Measurements from ENCODE around the gene GDPD5. TPM values are rescaled to one million over a fixed set of nuclear protein-coding genes. Genes with fewer than 3 reads are reported as not detected.

Gene GDPD5
- polyA plus RNA-seq, 3 donors: 4.9 to 39.0 (median 7.6) TPM

GRCh38 chr11:75422248-75423231 lies 103.2 kb downstream of the GDPD5 start:
- Histone ChIP-seq H3K9ac (ENCODE audit: insufficient read depth, low read length, poor library complexity, severe bottlenecking) (no peak overlapping the region), H3K4me3 (replicated peaks in 1 of 3; ENCODE audit: low read depth in 2 of 3, low read length in 3 of 3) (no peak overlapping the region), H3K27me3 (ENCODE audit: control insufficient read depth in 2 of 2, insufficient read depth in 2 of 2, low read length in 2 of 2) (peaks cover 0 to 11% of the 10 kb centered on the region in 2 donors), H3K4me1 (ENCODE audit: control insufficient read depth in 1 of 2, insufficient read depth in 2 of 2, low read length in 2 of 2) (no peaks in the 10 kb centered on the region), H3K4me2 (replicated peaks; ENCODE audit: extremely low read depth, low read length, poor library complexity, severe bottlenecking) (no peak overlapping the region), H3K79me2 (ENCODE audit: insufficient read depth, low read length) (no peaks in the 10 kb centered on the region), H2AFZ (ENCODE audit: insufficient read depth, low read depth, low read length, poor library complexity, severe bottlenecking) (no peak overlapping the region), H3K27ac (ENCODE audit: low read depth in 1 of 2, low read length in 2 of 2) (no peak overlapping the region), H3K36me3 (replicated peaks in 1 of 2; ENCODE audit: control insufficient read depth in 1 of 2, insufficient read depth in 2 of 2, low read length in 2 of 2) (peaks cover 0 to 21% of the 10 kb centered on the region in 2 donors), H3K9me3 (replicated peaks in 1 of 2; ENCODE audit: control insufficient read depth in 1 of 2, insufficient read depth in 1 of 2, low read length in 2 of 2) (no peaks in the 10 kb centered on the region), H4K20me1 (ENCODE audit: insufficient read depth, low read length) (no peaks in the 10 kb centered on the region)
- H3K9me3 Mint-ChIP-seq: peaks cover 0 to under 1% (median 0%) of the 10 kb centered on the region in 7 donors
- WGBS (ENCODE audit: insufficient coverage): 97% methylated on average over 12 of the region's 15 CpGs
- H3K4me1 Mint-ChIP-seq: no peaks in the 10 kb centered on the region
- H3K36me3 Mint-ChIP-seq: peaks cover 16 to 21% of the 10 kb centered on the region in 2 donors
- H3K4me3 Mint-ChIP-seq: no peak overlapping the region
- H3K27ac Mint-ChIP-seq: no peak overlapping the region
- H3K27me3 Mint-ChIP-seq (ENCODE audit: low read depth in 3 of 3): peaks cover 6 to 10% (median 8%) of the 10 kb centered on the region in 3 donors
- TF ChIP-seq CTCF (IDR thresholded peaks at IDR 0.05): no peak
- no peak for DNase-seq
- intact Hi-C loops (cut with micrococcal nuclease): no loop called here

- no peak overlapping the region for H3K27ac Mint-ChIP-seq
Measured at GRCh38 chr11:75421902-75422247, 103.9 kb downstream of the GDPD5 start.

More at GRCh38 chr11:75421902-75422247, 103.9 kb downstream of the GDPD5 start:
- H3K9me3 ChIP-seq (replicated peaks in 1 of 2; ENCODE audit: control insufficient read depth in 1 of 2, insufficient read depth in 1 of 2, low read length in 2 of 2): no peaks in the 10 kb centered on the region
- peaks cover 0 to 28% of the 10 kb centered on the region in 2 donors for H3K36me3 ChIP-seq (replicated peaks in 1 of 2; ENCODE audit: control insufficient read depth in 1 of 2, insufficient read depth in 2 of 2, low read length in 2 of 2)
- H3K9ac ChIP-seq (ENCODE audit: insufficient read depth, low read length, poor library complexity, severe bottlenecking): no peak overlapping the region
- DNase-seq: no peak
- Mint-ChIP-seq H3K27me3 (ENCODE audit: low read depth in 3 of 3) (peaks cover 0 to 5% (median 5%) of the 10 kb centered on the region in 3 donors), H3K36me3 (peaks cover 19 to 24% of the 10 kb centered on the region in 2 donors), H3K9me3 (no peaks in the 10 kb centered on the region), H3K4me3 (no peak overlapping the region), H3K4me1 (no peaks in the 10 kb centered on the region)
- H3K4me1 ChIP-seq (ENCODE audit: control insufficient read depth in 1 of 2, insufficient read depth in 2 of 2, low read length in 2 of 2): no peaks in the 10 kb centered on the region
- TF ChIP-seq CTCF (IDR thresholded peaks at IDR 0.05): no peak
- no peaks in the 10 kb centered on the region for H3K79me2 ChIP-seq (ENCODE audit: insufficient read depth, low read length)
- H3K4me3 ChIP-seq (replicated peaks in 1 of 3; ENCODE audit: low read depth in 2 of 3, low read length in 3 of 3): no peak overlapping the region
- WGBS (ENCODE audit: insufficient coverage): no CpG with 5 or more reads among the region's 2 CpGs
- no peak overlapping the region for H3K4me2 ChIP-seq (replicated peaks; ENCODE audit: extremely low read depth, low read length, poor library complexity, severe bottlenecking)
- intact Hi-C loops (cut with micrococcal nuclease): no loop called here
- H3K27ac ChIP-seq (ENCODE audit: low read depth in 1 of 2, low read length in 2 of 2): no peak overlapping the region
- no peaks in the 10 kb centered on the region for H4K20me1 ChIP-seq (ENCODE audit: insufficient read depth, low read length)
- H3K27me3 ChIP-seq (ENCODE audit: control insufficient read depth in 2 of 2, insufficient read depth in 2 of 2, low read length in 2 of 2): peaks cover 0 to 5% of the 10 kb centered on the region in 2 donors
- H2AFZ ChIP-seq (ENCODE audit: insufficient read depth, low read depth, low read length, poor library complexity, severe bottlenecking): no peak overlapping the region
